ENCODE results near the gene PCNX4. TPM values are rescaled to one million over a fixed set of nuclear protein-coding genes. Genes with fewer than 3 reads are reported as not detected.
"Not testable (repeated sequence)": the region's sequence is repeated elsewhere in the genome, so short reads cannot be mapped to it uniquely, and the experiment has no call there.

The PCNX4 gene
- total RNA-seq (2014; rRNA removed; shearing (Covaris generic); ENCODE audit: low replicate concordance), result 17.3 and 35.3 TPM in 2 replicates

GRCh38 chr14:60091550-60092525 lies at the start of gene PCNX4:
PCNX4 (plus strand) TSS chr14:60091923; CDS start chr14:60107639, 15,716 bp downstream.
- Histone ChIP-seq H3K4me3 (peak within 1 kb of the TSS; percentile 92), H3K36me3 (no peaks in the 10 kb centered on the region), H3K27me3 (no peaks in the 10 kb centered on the region), H3K9me3 (no peaks in the 10 kb centered on the region)
- DNase-seq, result peak; percentile 94

- not testable (repeated sequence) for H3K36me3 ChIP-seq, H3K27me3 ChIP-seq, H3K9me3 ChIP-seq, DNase-seq, H3K4me3 ChIP-seq
These were observed 43.7 kb upstream of the PCNX4 start for GRCh38 chr14:60047976-60048375.

- Histone ChIP-seq H3K27me3 (no peaks in the 10 kb centered on the region), H3K4me3 (no peak overlapping the region), H3K9me3 (no peaks in the 10 kb centered on the region), H3K36me3 (no peaks in the 10 kb centered on the region)
- DNase-seq, result no peak
These were observed 40.0 kb upstream of the PCNX4 start for GRCh38 chr14:60051721-60052221.

- no peaks in the 10 kb centered on the region for H3K9me3 ChIP-seq
- DNase-seq, result no peak
- H3K36me3 ChIP-seq, result no peaks in the 10 kb centered on the region
- H3K4me3 ChIP-seq, result no peak overlapping the region
- no peaks in the 10 kb centered on the region for H3K27me3 ChIP-seq
These were observed 33.6 kb upstream of the PCNX4 start for GRCh38 chr14:60058087-60058486.

- Histone ChIP-seq H3K27me3 (no peaks in the 10 kb centered on the region), H3K36me3 (no peaks in the 10 kb centered on the region), H3K4me3 (no peak overlapping the region), H3K9me3 (no peaks in the 10 kb centered on the region)
- DNase-seq, result no peak
These were observed 30.4 kb upstream of the PCNX4 start for GRCh38 chr14:60061371-60061770.

- Histone ChIP-seq H3K4me3 (no peak overlapping the region), H3K36me3 (no peaks in the 10 kb centered on the region), H3K27me3 (no peaks in the 10 kb centered on the region), H3K9me3 (no peaks in the 10 kb centered on the region)
- no peak for DNase-seq
These were observed 27.1 kb upstream of the PCNX4 start for GRCh38 chr14:60064491-60065072.

GRCh38 chr14:60067882-60068281 lies 23.8 kb upstream of the PCNX4 start:
- H3K4me3 ChIP-seq, result no peak overlapping the region
- DNase-seq, result no peak
- H3K36me3 ChIP-seq, result no peaks in the 10 kb centered on the region
- H3K9me3 ChIP-seq, result no peaks in the 10 kb centered on the region
- no peaks in the 10 kb centered on the region for H3K27me3 ChIP-seq

- Histone ChIP-seq H3K9me3 (no peaks in the 10 kb centered on the region), H3K36me3 (no peaks in the 10 kb centered on the region), H3K27me3 (no peaks in the 10 kb centered on the region), H3K4me3 (no peak overlapping the region)
- DNase-seq, result no peak
These were observed 12.0 kb upstream of the PCNX4 start for GRCh38 chr14:60079723-60080122.

- Histone ChIP-seq H3K9me3 (no peaks in the 10 kb centered on the region), H3K4me3 (no peak overlapping the region), H3K27me3 (no peaks in the 10 kb centered on the region), H3K36me3 (no peaks in the 10 kb centered on the region)
- DNase-seq, result no peak
These were observed 6.6 kb upstream of the PCNX4 start for GRCh38 chr14:60085085-60085484.

GRCh38 chr14:60085693-60086092 lies 6.0 kb upstream of the PCNX4 start:
- Histone ChIP-seq H3K36me3 (no peaks in the 10 kb centered on the region), H3K9me3 (no peaks in the 10 kb centered on the region), H3K27me3 (no peaks in the 10 kb centered on the region), H3K4me3 (no peak overlapping the region)
- no peak for DNase-seq

GRCh38 chr14:60087668-60088067 lies 4.1 kb upstream of the PCNX4 start:
- H3K36me3 ChIP-seq, result no peaks in the 10 kb centered on the region
- no peak for DNase-seq
- no peak overlapping the region for H3K4me3 ChIP-seq
- H3K27me3 ChIP-seq, result no peaks in the 10 kb centered on the region
- H3K9me3 ChIP-seq, result no peaks in the 10 kb centered on the region

- Histone ChIP-seq H3K9me3 (no peaks in the 10 kb centered on the region), H3K36me3 (no peaks in the 10 kb centered on the region), H3K4me3 (no peak overlapping the region), H3K27me3 (no peaks in the 10 kb centered on the region)
- DNase-seq, result no peak
These were observed 2.5 kb upstream of the PCNX4 start for GRCh38 chr14:60089221-60089620.

- peak overlapping the region; percentile 92 for H3K4me3 ChIP-seq
These were observed 731 bp upstream of the PCNX4 start for GRCh38 chr14:60090864-60091519.

GRCh38 chr14:60092526-60092920 lies 800 bp downstream of the PCNX4 start:
- Histone ChIP-seq H3K4me3 (peak overlapping the region; percentile 92), H3K27me3 (no peaks in the 10 kb centered on the region), H3K36me3 (peaks cover 2% of the 10 kb centered on the region; the same call in 1 of the 2 replicates), H3K9me3 (no peaks in the 10 kb centered on the region)
- no peak for DNase-seq

More at GRCh38 chr14:60090864-60091519, 731 bp upstream of the PCNX4 start:
- Histone ChIP-seq H3K9me3 (no peaks in the 10 kb centered on the region), H3K36me3 (no peaks in the 10 kb centered on the region), H3K27me3 (no peaks in the 10 kb centered on the region)
- DNase-seq, result peak; percentile 33

- Histone ChIP-seq H3K27me3 (no peaks in the 10 kb centered on the region), H3K9me3 (no peaks in the 10 kb centered on the region), H3K4me3 (peak overlapping the region; percentile 92), H3K36me3 (peaks cover 6% of the 10 kb centered on the region)
- DNase-seq, result no peak
These were observed 1.4 kb downstream of the PCNX4 start for GRCh38 chr14:60093080-60093479.

GRCh38 chr14:60093606-60094005 lies 1.9 kb downstream of the PCNX4 start:
- Histone ChIP-seq H3K36me3 (peaks cover 8% of the 10 kb centered on the region), H3K27me3 (no peaks in the 10 kb centered on the region)
- DNase-seq, result no peak

GRCh38 chr14:60094306-60094897 lies 2.7 kb downstream of the PCNX4 start:
- peaks cover 8% of the 10 kb centered on the region for H3K36me3 ChIP-seq
- no peak for DNase-seq
- no peaks in the 10 kb centered on the region for H3K27me3 ChIP-seq
- H3K9me3 ChIP-seq, result no peaks in the 10 kb centered on the region
- H3K4me3 ChIP-seq, result no peak overlapping the region

More at GRCh38 chr14:60093606-60094005, 1.9 kb downstream of the PCNX4 start:
- Histone ChIP-seq H3K4me3 (peak overlapping the region; percentile 92), H3K9me3 (no peaks in the 10 kb centered on the region)
